ENCODE measurements around the gene HOXB6.

GRCh38 chr17:48555258-48556228, 49.2 kb downstream of the HOXB6 start:
- TF ChIP-seq, protein P1, sequence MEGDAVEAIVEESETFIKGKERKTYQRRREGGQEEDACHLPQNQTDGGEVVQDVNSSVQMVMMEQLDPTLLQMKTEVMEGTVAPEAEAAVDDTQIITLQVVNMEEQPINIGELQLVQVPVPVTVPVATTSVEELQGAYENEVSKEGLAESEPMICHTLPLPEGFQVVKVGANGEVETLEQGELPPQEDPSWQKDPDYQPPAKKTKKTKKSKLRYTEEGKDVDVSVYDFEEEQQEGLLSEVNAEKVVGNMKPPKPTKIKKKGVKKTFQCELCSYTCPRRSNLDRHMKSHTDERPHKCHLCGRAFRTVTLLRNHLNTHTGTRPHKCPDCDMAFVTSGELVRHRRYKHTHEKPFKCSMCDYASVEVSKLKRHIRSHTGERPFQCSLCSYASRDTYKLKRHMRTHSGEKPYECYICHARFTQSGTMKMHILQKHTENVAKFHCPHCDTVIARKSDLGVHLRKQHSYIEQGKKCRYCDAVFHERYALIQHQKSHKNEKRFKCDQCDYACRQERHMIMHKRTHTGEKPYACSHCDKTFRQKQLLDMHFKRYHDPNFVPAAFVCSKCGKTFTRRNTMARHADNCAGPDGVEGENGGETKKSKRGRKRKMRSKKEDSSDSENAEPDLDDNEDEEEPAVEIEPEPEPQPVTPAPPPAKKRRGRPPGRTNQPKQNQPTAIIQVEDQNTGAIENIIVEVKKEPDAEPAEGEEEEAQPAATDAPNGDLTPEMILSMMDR (IDR thresholded peaks at IDR 0.05): no peak
- TF ChIP-seq EZH2phosphoT487 (IDR thresholded peaks at IDR 0.05) (peak; percentile 81), EZH2 (IDR thresholded peaks at IDR 0.05) (peak; percentile 84)
